SHP77 treated with DMSO at 0.1 percent for 48 hours (cell line): ENCODE measurements around the gene VPS13D.

Experiments
- DNase-seq: peaks from one replicate; lab custom pipeline; 2025; lab: John Stamatoyannopoulos, UW

VPS13D gene

DNA sequence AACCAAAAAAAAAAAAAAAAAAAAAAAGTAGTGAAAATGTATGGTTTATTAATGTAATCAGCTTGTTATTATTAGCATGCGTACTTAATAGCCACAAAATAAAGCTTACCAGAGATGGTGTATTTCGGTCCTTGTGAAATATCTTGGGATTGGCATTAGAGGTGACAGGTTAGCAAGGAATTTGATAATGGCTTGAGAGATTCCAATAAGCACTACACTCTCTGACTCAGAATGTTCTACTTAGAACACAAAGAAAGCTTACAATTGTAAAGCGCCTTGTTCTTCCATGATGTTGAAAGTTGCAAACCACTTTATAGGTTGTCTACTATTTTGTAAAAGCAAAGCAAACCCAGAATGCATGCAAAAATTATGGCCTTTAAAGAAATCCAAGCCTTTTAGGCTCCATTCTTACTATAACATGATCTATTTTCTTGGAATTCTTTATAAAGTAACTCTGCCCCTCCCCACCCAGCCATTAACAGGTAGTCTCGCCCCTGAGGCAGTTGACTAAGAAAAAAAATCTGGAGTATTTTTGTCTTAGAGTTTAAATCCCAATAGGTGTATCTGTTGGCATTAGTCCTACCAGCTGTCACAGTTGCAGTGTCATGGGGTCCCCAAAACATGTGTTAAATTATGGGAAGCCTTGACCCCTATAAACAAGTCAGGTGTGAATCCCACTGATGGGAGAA, 259.0 kb downstream of the VPS13D start:
- DNase-seq = no peak

DNA sequence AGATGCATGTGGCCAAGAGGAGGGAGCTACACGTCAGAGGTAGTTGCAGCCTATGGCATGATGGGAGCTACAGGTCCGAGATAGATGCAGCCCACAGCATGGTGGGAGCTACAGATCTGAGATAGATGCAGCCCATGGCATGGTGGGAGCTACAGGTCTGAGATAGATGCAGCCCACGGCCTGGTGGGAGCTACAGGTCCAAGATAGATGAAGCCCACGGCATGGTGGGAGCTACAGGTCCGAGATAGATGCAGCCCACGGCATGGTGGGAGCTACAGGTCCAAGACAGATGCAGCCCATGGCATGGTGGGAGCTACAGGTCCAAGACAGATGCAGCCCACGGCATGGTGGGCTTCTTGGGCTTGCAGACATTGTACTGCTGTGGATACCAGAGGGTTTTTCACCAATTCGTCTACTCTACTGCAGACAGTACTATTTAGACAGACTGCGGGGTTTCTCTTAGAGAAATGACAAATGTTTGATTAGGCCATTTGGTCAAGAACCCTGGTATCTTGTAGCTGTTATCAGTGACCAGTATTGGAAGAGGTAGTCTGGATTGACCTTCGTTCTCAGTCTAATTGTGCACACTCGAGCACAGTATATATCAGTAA, 260.8 kb downstream of the VPS13D start:
- no peak for DNase-seq

DNA sequence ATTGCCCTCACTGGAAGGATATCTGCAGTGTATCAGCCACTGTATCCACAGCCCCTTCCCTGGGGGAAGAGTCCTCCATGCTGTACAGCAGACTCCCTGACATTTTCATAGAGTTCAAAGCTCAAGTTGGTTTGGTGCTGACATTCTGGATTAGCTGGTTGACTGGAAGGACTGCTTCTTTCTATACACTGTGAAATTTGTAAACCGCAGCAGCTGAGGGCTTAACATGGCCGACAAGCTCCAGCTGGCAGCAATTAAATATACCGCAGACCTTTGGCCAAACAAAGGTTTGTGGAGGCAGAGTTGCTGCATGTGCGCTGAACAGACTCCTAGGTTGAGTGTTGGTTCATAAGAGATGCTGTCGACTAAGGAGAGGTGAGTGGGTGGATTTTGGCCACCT, 261.8 kb downstream of the VPS13D start:
- DNase-seq = no peak

DNA sequence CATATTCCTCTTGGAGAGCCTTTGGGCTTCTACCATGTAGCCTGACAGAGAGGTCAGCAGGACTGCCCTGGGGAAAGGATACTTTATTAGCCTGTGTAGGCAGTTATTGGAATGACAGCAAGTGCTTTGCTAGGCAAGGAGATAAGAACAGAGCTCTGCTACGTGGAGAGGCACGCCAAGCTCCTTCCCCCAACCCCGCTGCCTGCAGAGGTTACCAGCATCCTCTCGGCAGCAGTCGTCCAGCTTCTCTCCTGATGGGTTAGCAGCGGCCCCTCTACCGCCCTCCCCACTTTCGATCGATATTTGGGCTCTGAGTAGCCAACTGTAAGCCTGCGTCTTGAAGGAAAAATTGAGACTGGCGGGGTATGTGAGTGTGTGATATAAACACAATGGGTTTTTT, 265.9 kb downstream of the VPS13D start:
- DNase-seq = no peak

DNA sequence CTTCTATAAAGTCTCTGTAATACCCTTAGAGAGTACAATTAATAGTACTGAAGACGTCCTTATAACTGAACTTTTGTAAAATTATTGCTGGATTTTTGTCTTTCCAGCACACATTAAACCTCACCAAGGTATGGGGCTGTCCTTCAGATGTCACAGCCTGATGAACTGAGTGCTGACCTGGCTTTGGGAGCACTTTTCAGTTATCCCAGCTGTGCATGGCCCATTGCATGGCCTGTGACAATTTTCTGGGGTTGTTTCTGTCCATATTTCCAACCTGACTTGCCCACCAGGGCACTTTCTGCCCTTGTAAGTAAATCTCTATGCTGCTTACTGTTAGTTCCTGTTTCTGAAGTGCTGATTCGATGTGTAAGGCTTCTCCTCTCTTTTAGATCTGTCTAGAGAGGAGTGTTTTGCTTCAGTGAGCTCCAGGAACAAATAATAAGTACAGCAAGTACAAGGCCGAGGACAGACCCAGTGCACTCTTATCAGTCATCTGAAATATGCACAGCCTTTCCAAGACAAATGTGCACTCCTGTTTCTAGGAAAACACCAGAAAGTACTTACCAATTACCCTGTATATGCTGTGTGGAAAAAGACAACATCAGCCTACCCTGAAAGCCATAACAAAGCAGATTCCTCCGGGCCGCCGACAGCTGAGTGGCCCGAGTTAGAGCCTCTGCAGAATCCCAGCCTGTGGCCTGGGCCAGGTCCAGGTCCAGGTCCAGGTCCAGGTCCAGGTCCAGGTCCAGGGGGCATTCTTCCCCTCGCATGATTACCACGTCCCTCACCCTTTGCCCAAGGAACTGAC, 266.5 kb downstream of the VPS13D start:
- DNase-seq = no peak

DNA sequence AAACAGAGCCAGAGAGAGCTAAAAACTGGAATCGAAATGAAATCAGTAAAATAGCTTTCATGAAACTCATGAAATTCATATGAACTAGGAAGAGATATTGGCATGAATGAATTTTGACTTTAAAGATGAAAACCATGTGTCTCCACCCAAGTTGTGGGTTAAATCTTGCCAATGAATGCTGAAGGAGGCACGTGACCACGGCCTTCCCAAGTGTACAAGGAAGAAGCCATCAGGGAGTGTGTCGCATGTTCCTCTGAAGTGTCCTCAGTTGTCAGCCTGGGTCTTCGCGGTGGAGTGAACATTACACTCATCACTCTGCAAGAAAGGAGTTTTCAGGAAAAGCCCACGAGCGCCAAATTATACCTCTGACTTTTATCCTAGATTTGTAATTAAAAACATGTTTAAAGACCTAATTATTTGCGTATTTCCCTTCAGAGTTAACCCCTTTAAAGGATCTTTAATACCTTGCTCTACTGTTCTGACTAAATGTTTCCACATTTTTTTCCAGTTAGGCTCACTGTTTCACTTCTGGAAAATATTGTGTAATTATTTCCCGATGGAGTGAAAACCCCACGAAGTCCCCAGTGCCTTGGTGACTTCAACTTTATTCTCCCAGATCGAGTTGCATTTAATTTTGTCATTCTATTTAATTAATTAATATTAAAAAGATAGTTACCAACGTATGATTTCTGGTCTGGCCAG, 269.9 kb downstream of the VPS13D start:
- no peak for DNase-seq

DNA sequence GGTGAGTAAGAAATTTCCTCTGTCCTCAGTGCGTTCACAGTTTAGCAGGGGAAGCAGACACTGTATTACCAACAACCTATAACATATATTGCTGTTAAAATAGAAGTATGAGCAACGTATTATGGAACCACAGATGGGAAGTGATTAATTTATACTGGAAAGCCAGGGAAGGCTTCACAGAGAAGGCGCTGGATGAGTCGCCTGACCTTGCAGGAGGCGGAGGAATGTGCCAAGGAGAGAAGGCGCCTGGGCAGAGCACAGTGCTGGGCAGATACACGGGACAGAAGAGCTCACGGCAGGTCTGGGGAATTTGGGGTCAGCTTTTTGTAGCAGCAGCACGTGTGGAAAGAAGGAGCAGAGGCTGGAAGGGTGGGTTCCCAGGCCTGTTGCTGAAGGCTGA, 271.8 kb downstream of the VPS13D start:
- no peak for DNase-seq

DNA sequence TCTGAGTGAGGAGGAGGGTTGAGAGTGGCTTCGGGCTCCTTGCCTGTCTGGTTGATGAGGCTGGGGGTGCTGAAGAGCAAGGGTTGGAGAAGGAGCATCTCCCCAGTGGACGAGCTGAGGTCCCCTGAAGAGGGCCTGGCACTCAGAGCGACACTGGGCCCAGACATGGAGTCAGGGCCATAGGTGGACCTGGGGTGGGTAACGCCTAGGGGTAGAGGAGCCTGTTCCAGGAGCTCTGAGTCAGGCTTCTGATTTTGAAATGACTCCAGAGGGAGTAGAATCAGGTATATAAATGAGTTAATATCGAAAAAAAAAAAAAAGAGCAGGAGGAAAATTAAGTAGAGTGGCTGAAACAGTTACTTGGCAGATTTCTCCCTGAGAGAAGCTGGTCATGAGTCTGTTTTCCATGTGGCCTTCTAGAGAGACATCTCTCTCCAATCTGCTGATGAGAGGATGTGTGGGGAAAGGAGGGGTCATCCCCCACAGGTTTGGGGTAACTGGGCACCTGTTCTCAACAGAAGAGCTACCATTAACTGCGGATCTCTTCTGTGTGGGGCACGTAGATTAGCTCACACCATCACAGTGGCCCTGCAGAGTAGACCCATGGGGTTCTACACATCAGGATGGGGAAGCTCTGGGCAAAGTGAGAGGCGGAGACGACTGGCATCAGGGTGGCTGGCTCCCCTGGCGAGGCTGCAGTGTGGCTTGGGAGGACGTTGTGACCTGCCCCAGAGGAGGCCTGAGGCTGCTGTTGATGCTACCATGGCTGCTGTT, 272.7 kb downstream of the VPS13D start:
- DNase-seq = no peak

DNA sequence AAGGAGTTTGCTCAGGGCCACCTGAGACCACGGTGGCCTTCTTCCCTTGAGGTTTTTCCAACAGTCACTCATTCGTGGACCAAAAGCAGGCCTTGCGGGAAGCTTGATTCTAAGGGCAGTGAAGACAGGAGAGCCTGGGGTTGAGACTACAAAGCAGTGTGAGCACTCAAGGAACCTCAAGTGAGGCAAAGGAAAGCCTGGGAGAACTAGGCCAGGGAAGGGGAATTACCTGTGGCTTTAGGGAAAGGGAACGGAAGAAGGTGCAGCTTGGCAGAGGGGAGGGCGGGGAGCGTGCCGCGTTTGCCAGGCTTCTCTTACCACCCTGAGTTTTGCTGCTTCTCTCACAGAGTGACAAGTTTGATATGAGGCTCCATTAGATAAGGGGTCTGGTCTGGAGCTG, 273.9 kb downstream of the VPS13D start:
- no peak for DNase-seq

DNA sequence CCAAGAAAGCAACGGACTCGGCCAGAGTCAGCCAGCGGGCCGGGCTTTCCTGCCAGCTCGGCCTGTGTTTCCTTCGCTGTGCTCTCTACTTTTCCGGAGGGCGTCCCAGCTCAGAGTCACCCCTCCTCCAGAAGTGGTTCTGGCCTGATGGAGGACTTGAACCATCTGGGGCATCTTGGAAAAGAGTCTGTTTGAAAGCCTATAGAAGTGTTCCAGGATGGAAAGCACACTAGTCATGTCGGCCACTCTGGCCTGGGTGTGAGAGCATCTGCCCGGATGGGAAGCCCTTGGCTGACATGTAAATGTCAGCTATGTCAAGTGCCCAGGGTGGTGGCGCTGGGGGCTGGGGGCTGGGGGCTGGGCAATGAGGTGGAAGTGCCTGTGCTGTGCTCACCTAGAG, 274.8 kb downstream of the VPS13D start:
- no peak for DNase-seq

DNA sequence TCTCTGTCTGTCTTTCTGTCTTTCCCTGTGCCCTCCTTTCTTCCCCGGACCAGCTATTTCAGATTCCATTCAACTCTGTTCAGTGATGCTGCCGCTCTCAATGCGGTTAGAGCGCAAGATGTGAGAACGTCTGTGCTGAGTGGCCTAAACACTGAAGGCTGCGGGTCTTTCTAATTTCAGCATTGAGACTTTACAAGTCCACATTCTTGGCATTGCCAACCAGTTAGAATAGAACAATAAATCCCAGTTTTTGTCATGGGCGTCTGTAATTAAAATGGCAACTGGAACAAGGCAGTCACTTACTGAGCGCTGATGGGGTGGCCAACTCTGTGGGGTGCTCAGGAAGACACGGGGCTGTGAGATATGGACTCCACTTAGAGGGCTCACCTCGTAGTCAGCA, 275.4 kb downstream of the VPS13D start:
- no peak for DNase-seq

DNA sequence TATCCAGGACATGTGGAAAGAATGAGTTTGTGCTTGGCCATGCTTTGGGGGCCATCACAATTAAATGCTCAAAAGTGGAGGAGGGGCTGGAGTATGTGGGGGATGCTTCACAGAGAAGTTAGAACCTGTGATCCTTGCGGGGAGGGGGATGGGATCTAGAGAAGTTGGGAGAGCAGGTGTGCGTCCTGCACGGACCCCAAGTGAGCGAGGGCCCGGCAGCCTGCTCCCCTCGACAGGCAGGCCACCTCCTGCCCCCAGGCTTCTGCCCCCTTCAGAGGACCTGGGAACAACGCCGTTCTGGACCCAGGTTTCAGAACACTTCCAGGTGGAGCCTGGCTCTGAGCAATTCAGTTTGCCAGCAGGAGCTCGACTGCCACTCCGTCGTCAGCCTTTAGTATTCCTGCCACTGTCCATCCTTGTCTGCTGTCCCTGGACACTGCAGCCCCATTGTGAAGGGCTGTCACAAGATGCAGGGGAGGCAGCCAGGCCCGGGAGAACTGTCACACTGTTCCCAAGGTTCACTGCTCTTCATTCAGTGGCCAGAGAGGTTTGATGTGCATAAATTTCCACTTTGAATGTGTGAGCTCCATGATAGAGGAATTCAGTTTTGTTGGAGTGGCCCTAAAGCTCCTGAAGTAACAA, 275.9 kb downstream of the VPS13D start:
- no peak for DNase-seq

DNA sequence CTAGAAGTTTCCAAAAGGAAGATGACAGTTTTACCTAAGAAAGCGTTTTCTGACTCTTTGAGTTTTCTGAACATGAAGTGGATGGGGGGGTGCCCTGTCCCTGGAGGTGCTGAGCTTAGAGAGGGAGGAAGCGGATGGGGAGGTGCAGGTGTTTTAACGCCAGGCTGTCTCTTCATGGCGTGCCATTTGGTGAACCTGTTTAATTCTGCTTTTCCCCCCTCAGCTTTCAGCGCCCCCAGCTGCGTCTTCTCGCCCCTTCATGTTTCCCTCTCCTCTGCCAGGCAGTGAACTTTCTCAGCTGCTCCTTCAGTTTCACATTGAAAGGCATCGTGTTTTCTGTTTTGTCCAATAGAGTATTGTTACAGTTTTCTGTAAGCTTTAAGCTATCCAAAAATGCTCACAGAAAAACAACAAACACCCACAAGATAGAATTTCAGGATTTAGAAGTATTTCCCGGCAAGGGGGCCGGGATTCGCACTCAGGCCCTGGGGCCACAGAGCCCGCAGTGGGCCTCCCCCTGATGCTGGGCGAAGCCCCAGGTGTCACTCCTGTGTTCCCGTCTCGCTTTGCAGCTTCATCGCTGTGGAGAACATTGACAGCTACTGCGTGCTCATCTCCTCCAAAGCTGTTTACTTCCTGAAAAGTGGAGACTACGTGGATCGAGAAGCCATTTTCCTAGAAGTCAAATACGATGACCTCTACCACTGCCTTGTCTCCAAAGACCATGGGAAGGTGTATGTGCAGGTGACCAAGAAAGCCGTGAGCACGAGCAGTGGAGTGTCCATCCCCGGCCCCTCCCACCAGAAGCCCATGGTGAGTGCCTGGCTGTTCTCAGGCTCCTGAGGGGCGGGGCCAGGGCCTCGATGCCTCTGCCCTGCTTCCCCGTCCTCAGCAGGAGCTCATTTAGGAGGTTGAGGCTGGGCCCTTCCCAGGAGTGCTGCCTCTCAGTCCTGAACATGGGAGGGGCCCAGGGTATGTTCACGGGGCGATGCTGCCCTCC, 276.8 kb downstream of the VPS13D start:
- DNase-seq = no peak

DNA sequence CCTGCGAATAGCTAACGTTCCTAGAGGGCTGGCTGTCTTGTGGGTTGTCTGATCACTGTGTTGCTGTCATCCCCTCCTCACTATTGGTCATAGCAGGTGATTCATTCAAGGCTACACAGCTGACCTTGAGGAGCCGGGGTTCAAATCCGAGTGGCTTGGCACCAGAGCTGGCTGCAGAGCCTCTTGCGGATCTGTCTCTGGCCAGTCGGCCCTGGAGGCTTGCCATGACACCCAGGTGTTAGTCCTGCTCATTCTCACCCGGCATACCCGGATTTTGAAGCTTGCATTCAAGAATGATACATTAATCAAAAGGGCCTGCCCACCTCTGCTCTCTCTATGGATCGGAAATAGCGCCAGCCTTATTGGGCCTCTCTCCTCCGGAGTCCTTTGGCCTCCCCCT, 277.8 kb downstream of the VPS13D start:
- no peak for DNase-seq

DNA sequence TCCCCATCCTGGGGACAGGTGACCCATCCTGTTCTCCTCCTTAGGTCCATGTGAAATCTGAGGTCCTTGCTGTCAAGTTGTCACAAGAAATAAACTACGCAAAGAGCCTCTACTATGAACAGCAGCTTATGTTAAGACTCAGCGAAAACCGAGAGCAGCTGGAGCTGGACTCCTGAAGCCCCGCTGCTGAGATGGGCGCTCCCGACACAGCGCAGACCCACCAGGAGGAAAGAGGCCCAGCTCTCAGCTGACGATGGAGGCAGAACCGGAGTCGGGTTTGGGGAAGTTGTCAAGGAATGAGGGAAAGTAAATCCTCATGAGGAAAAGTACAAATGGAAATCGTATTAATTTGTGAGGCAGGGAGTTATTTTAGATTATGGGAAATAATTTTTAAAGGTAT, 279.0 kb downstream of the VPS13D start:
- no peak for DNase-seq

DNA sequence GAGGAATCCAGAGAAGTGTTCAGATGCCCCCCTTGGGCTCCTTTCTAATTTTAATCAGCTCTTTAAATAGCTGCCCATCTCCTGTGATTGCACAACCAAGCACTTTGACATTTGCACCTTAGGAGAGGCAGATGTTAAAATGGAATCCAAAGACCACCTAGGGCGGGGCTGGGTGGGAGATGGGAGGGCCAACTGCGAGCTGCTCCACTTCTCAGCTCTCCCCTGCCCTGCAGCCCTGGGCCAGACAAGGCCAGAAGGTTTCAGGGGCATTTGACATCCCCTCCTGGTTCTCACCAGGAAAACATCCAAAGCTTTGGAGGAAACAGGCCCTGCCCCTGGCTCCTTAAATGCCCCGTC, 281.3 kb downstream of the VPS13D start:
- no peak for DNase-seq

DNA sequence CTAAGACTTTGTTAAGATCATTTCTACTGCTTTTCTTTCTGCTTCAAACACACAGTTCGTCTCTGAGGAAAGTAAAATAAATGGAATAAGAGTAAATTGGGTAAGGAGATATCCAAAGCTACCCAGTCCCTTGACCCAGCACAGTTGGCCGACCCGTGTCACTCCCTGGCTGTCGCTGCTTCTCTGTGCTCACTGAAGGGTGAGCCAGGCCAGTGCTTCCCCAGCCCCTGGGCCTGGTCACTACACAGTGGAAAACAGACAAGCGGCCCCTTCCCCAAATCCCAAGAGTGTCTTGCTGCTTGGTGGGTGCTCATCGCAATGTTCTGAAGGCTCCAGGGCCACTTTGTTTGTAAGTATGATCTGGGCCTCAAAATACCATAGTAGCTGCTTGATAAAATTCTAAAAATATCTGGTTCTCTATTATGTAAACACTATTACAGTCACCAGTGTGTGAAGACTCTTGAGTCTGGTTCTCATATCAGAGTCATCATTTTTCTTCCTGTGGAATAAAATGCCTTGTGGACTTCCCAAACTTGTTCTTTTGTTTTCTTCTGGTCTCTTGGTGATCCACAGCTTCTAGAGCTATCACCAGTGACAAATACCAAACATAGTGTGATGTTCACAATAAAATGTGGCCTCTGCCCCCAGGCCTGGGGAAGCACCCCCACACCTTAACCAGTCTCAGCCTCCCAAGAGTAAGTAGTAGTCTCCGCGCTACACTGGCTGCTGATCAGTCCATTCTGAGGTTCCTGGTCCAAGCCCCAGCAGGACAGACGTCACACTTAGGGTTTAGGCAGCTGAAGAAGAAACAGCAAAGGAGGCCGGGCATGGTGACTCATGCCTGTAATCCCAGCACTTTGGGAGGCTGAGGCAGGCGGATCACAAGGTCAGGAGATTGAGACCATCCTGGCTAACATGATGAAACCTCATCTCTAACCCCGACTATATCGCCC, 282.0 kb downstream of the VPS13D start:
- no peak for DNase-seq

DNA sequence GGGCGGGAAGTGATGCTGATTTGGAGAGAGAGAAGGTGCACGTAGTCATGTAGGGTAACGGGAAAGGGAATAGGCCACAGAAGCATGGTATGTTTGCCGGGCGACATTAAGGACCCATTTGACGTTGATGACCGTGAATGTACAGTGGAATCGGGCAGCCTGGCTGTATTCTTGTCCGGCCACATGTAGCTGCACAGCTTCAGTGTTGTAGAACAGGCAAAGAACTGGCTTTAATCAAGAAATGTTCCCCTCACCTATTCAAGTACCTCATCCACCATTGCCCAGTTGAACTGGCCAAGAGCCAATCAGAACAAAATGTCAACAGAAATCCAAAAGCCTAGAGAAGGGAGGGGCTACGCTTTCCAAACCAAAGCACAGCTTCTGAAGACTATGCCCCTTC, 283.4 kb downstream of the VPS13D start:
- no peak for DNase-seq

DNA sequence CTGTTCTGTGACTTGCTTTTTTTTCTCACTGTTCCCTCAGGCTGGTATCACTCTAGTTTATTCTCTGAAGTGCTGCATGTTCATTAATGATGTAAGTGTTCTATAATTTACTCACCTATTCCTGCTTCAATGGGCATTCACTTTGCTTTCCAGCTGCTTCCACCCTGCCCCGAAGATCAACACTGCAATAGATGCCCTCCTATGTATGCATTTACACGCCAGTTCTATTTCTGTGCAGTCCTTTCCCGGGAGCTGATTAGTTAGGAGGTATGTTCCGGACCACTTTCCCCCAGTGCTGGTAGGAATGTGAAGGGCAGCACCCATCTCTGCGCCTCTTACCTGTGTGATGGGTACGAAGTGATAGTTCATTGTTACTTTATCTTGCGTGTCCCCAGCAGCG, 284.8 kb downstream of the VPS13D start:
- DNase-seq = no peak
